HEK293 (cell line): ENCODE results near the gene FXYD4.
A peak's percentile ranks its signal among the peaks of the same experiment; 100 is the strongest.

Source experiments
- KLF7 ChIP-seq: fragments of 450-650 bp; formaldehyde crosslinking; IDR thresholded peaks from 2 replicates; pipeline ENCODE4 v1.5.1; 2016; ENCODE audit warnings: missing biosample characterization, missing genetic modification characterization, borderline replicate concordance
- REPIN1 ChIP-seq: fragments of 450-650 bp; formaldehyde crosslinking; IDR thresholded peaks from 2 replicates; pipeline ENCODE4 v1.5.1; 2017; ENCODE audit warnings: missing biosample characterization, missing genetic modification characterization, low read depth
- REST ChIP-seq: fragments of 450-650 bp; formaldehyde crosslinking; IDR thresholded peaks from 2 replicates; pipeline ENCODE4 v1.5.1; 2016; ENCODE audit warnings: missing biosample characterization, missing genetic modification characterization
- SETDB1 ChIP-seq: IDR thresholded peaks from one replicate; pipeline ENCODE4 v1.6.1; 2017; ENCODE audit warnings: mild to moderate bottlenecking, low read length, moderate library complexity, mixed read lengths; ENCODE audit not compliant: insufficient read length
- TRIM28 ChIP-seq: IDR thresholded peaks from 2 replicates; pipeline ENCODE4 v1.6.1; 2011; ENCODE audit warnings: low read length, control low read depth, borderline replicate concordance
- YY1 ChIP-seq: fragments of 450-650 bp; formaldehyde crosslinking; IDR thresholded peaks from 2 replicates; pipeline ENCODE4 v1.5.1; 2018; ENCODE audit warnings: missing biosample characterization, missing genetic modification characterization
- ZBTB48 ChIP-seq: fragments of 450-650 bp; formaldehyde crosslinking; IDR thresholded peaks from 2 replicates; pipeline ENCODE4 v1.5.1; 2016; ENCODE audit warnings: missing biosample characterization, missing genetic modification characterization
- ZBTB7A ChIP-seq: fragments of 450-650 bp; formaldehyde crosslinking; IDR thresholded peaks from 2 replicates; pipeline ENCODE4 v1.5.1; 2016; ENCODE audit warnings: low read depth, missing biosample characterization, missing genetic modification characterization
- ZIC2 ChIP-seq: fragments of 450-650 bp; formaldehyde crosslinking; IDR thresholded peaks from 2 replicates; pipeline ENCODE4 v1.5.1; 2016; ENCODE audit warnings: missing biosample characterization, missing genetic modification characterization
- ZNF10 ChIP-seq: fragments of 450-650 bp; formaldehyde crosslinking; IDR thresholded peaks from 2 replicates; pipeline ENCODE4 v1.5.1; 2017; ENCODE audit warnings: missing biosample characterization, missing genetic modification characterization
- ZNF121 ChIP-seq: fragments of 450-650 bp; formaldehyde crosslinking; IDR thresholded peaks from 2 replicates; pipeline ENCODE4 v1.5.1; 2016; ENCODE audit warnings: missing biosample characterization, missing genetic modification characterization
- ZNF132 ChIP-seq: fragments of 450-650 bp; formaldehyde crosslinking; IDR thresholded peaks from 2 replicates; pipeline ENCODE4 v1.5.1; 2017; ENCODE audit warnings: missing biosample characterization, missing genetic modification characterization, borderline replicate concordance
- ZNF133 ChIP-seq: fragments of 450-650 bp; formaldehyde crosslinking; IDR thresholded peaks from 2 replicates; pipeline ENCODE4 v1.5.1; 2016; ENCODE audit warnings: missing biosample characterization, missing genetic modification characterization
- ZNF169 ChIP-seq: fragments of 450-650 bp; formaldehyde crosslinking; IDR thresholded peaks from 2 replicates; pipeline ENCODE4 v1.5.1; 2016; ENCODE audit warnings: missing biosample characterization, missing genetic modification characterization
- ZNF174 ChIP-seq: fragments of 450-650 bp; formaldehyde crosslinking; IDR thresholded peaks from 2 replicates; pipeline ENCODE4 v1.5.0; 2017; ENCODE audit warnings: missing biosample characterization, mild to moderate bottlenecking, missing genetic modification characterization
- ZNF214 ChIP-seq: fragments of 450-650 bp; formaldehyde crosslinking; IDR thresholded peaks from 2 replicates; pipeline ENCODE4 v1.5.1; 2017; ENCODE audit warnings: missing biosample characterization, mild to moderate bottlenecking, missing genetic modification characterization, borderline replicate concordance
- ZNF248 ChIP-seq: fragments of 450-650 bp; formaldehyde crosslinking; IDR thresholded peaks from 2 replicates; pipeline ENCODE4 v1.5.1; 2017; ENCODE audit warnings: missing biosample characterization, missing genetic modification characterization
- ZNF350 ChIP-seq: fragments of 450-650 bp; formaldehyde crosslinking; IDR thresholded peaks from 2 replicates; pipeline ENCODE4 v1.5.0; 2017; ENCODE audit warnings: missing biosample characterization, mild to moderate bottlenecking, missing genetic modification characterization
- ZNF426 ChIP-seq: fragments of 450-650 bp; formaldehyde crosslinking; IDR thresholded peaks from 2 replicates; pipeline ENCODE4 v1.5.1; 2017; ENCODE audit warnings: missing biosample characterization, missing genetic modification characterization, mild to moderate bottlenecking, inconsistent platforms, moderate library complexity
- ZNF544 ChIP-seq: fragments of 450-650 bp; formaldehyde crosslinking; IDR thresholded peaks from 2 replicates; pipeline ENCODE4 v1.5.0; 2017; ENCODE audit warnings: missing biosample characterization, missing genetic modification characterization
- ZNF549 ChIP-seq: fragments of 450-650 bp; IDR thresholded peaks from 2 replicates; pipeline ENCODE4 v1.5.1; 2018; ENCODE audit warnings: missing biosample characterization, missing genetic modification characterization, mild to moderate bottlenecking, inconsistent platforms, moderate library complexity
- ZNF621 ChIP-seq: fragments of 450-650 bp; formaldehyde crosslinking; IDR thresholded peaks from 2 replicates; pipeline ENCODE4 v1.5.1; 2017; ENCODE audit warnings: missing biosample characterization, missing genetic modification characterization
- ZNF623 ChIP-seq: fragments of 450-650 bp; formaldehyde crosslinking; IDR thresholded peaks from 2 replicates; pipeline ENCODE4 v1.5.1; 2016; ENCODE audit warnings: missing biosample characterization, missing genetic modification characterization
- ZNF624 ChIP-seq: fragments of 450-650 bp; formaldehyde crosslinking; IDR thresholded peaks from 2 replicates; pipeline ENCODE4 v1.5.1; 2017; ENCODE audit warnings: missing biosample characterization, missing genetic modification characterization
- ZNF660 ChIP-seq: fragments of 450-650 bp; IDR thresholded peaks from 2 replicates; pipeline ENCODE4 v1.5.1; 2018; ENCODE audit warnings: missing biosample characterization, mild to moderate bottlenecking, missing genetic modification characterization
- ZNF664 ChIP-seq: fragments of 450-650 bp; formaldehyde crosslinking; IDR thresholded peaks from 2 replicates; pipeline ENCODE4 v1.5.1; 2016; ENCODE audit warnings: missing biosample characterization, missing genetic modification characterization
- ZNF677 ChIP-seq: fragments of 450-650 bp; IDR thresholded peaks from 2 replicates; pipeline ENCODE4 v1.5.0; 2018; ENCODE audit warnings: missing biosample characterization, mild to moderate bottlenecking, missing genetic modification characterization, moderate library complexity
- ZNF830 ChIP-seq: fragments of 450-650 bp; IDR thresholded peaks from 2 replicates; pipeline ENCODE4 v1.5.0; 2018; ENCODE audit warnings: missing biosample characterization, missing genetic modification characterization, low read depth, mild to moderate bottlenecking, moderate library complexity
- ZSCAN4 ChIP-seq: fragments of 450-650 bp; formaldehyde crosslinking; IDR thresholded peaks from 2 replicates; pipeline ENCODE4 v1.5.1; 2017; ENCODE audit warnings: missing biosample characterization, missing genetic modification characterization
- ZXDB ChIP-seq: fragments of 450-650 bp; formaldehyde crosslinking; IDR thresholded peaks from 2 replicates; pipeline ENCODE4 v1.5.1; 2016; ENCODE audit warnings: missing biosample characterization, missing genetic modification characterization
- TF ChIP-seq, protein P1 (sequence below): fragments of 450-650 bp; formaldehyde crosslinking; IDR thresholded peaks from 2 replicates; pipeline ENCODE4 v1.5.1; 2016; ENCODE audit warnings: missing biosample characterization, missing genetic modification characterization, borderline replicate concordance
- TF ChIP-seq, protein P2 (sequence below): fragments of 450-650 bp; formaldehyde crosslinking; IDR thresholded peaks from 2 replicates; pipeline ENCODE4 v1.5.1; 2016; ENCODE audit warnings: missing biosample characterization, missing genetic modification characterization

The FXYD4 gene

GRCh38 chr10:43396928-43397624 is 25.6 kb downstream of the FXYD4 start (continued):
- TF ChIP-seq ZBTB48 (tag by site-specific recombination): peak; percentile 37; the same call in 1 of the 2 replicates
- peak; percentile 41; the same call in 1 of the 2 replicates for TF ChIP-seq ZNF677
- TF ChIP-seq ZNF426 (tag by site-specific recombination): no peak
- TF ChIP-seq ZIC2 (tag by site-specific recombination): no peak
- TF ChIP-seq KLF7 (tag by site-specific recombination): peak; percentile 64; the same call in 1 of the 2 replicates
- no peak for TF ChIP-seq ZBTB7A
- TF ChIP-seq ZNF169 (tag by site-specific recombination): no peak
- no peak for TF ChIP-seq TRIM28
- no peak for TF ChIP-seq ZNF133 (tag by site-specific recombination)
- TF ChIP-seq ZNF830 (tag by site-specific recombination): no peak
- TF ChIP-seq ZNF121 (tag by site-specific recombination): peak; percentile 51; the same call in 1 of the 2 replicates
- TF ChIP-seq ZNF350: no peak
- TF ChIP-seq ZNF544 (tag by site-specific recombination): no peak
- TF ChIP-seq ZNF660 (tag by site-specific recombination): peak; percentile 15
- TF ChIP-seq, protein P1, sequence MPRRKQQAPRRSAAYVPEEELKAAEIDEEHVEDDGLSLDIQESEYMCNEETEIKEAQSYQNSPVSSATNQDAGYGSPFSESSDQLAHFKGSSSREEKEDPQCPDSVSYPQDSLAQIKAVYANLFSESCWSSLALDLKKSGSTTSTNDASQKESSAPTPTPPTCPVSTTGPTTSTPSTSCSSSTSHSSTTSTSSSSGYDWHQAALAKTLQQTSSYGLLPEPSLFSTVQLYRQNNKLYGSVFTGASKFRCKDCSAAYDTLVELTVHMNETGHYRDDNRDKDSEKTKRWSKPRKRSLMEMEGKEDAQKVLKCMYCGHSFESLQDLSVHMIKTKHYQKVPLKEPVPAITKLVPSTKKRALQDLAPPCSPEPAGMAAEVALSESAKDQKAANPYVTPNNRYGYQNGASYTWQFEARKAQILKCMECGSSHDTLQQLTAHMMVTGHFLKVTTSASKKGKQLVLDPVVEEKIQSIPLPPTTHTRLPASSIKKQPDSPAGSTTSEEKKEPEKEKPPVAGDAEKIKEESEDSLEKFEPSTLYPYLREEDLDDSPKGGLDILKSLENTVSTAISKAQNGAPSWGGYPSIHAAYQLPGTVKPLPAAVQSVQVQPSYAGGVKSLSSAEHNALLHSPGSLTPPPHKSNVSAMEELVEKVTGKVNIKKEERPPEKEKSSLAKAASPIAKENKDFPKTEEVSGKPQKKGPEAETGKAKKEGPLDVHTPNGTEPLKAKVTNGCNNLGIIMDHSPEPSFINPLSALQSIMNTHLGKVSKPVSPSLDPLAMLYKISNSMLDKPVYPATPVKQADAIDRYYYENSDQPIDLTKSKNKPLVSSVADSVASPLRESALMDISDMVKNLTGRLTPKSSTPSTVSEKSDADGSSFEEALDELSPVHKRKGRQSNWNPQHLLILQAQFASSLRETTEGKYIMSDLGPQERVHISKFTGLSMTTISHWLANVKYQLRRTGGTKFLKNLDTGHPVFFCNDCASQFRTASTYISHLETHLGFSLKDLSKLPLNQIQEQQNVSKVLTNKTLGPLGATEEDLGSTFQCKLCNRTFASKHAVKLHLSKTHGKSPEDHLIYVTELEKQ (tag by site-specific recombination): no peak
- TF ChIP-seq ZNF214 (tag by site-specific recombination): no peak
- TF ChIP-seq SETDB1: no peak
- no peak for TF ChIP-seq ZNF664 (tag by site-specific recombination)
- TF ChIP-seq ZNF10 (tag by site-specific recombination): 0 out of 2 replicates have a peak, but pooled peaks have one; percentile 37
- TF ChIP-seq REPIN1: no peak
- no peak for TF ChIP-seq ZNF174 (tag by site-specific recombination)
- TF ChIP-seq REST (tag by site-specific recombination): 0 out of 2 replicates have a peak, but pooled peaks have one; percentile 29
- TF ChIP-seq, protein P2, sequence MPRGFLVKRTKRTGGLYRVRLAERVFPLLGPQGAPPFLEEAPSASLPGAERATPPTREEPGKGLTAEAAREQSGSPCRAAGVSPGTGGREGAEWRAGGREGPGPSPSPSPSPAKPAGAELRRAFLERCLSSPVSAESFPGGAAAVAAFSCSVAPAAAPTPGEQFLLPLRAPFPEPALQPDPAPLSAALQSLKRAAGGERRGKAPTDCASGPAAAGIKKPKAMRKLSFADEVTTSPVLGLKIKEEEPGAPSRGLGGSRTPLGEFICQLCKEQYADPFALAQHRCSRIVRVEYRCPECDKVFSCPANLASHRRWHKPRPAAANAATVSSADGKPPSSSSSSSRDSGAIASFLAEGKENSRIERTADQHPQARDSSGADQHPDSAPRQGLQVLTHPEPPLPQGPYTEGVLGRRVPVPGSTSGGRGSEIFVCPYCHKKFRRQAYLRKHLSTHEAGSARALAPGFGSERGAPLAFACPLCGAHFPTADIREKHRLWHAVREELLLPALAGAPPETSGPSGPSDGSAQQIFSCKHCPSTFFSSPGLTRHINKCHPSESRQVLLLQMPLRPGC (tag by site-specific recombination): peak; percentile 83
- TF ChIP-seq ZNF624: no peak
- TF ChIP-seq ZNF248 (tag by site-specific recombination): no peak
- TF ChIP-seq YY1 (tag by site-specific recombination): peak; percentile 75
- no peak for TF ChIP-seq ZNF623 (tag by site-specific recombination)
- no peak for TF ChIP-seq ZNF549 (tag by site-specific recombination)
- peak; percentile 97 for TF ChIP-seq ZXDB (tag by site-specific recombination)
- TF ChIP-seq ZNF621 (tag by site-specific recombination): no peak
- TF ChIP-seq ZSCAN4: no peak
- no peak for TF ChIP-seq ZNF132 (tag by site-specific recombination)
